Naive thymus-derived CD4-positive, alpha-beta T cell (primary cell): Measurements from ENCODE around the gene UTP14C. TPM values are rescaled to one million over a fixed set of nuclear protein-coding genes. Genes with fewer than 3 reads are reported as not detected.

Source experiments
- ATAC-seq: fragments of 150-1000 bp; cut with Tn5 transposase; 2 replicates; pipeline ENCODE4 v1.10.0; 2021; ENCODE audit warnings: mild to moderate bottlenecking, moderate library complexity
- CTCF ChIA-PET: fragments of 350-600 bp; sonication (Branson Sonifier 250); formaldehyde crosslinking; loops from one replicate; lab custom pipeline; 2021; ENCODE audit warnings: antibody characterized with exemption; lab: Charles Lee
- POLR2A ChIA-PET: fragments of 350-600 bp; sonication (Branson Sonifier 250); formaldehyde crosslinking; loops from one replicate; lab custom pipeline; 2021; ENCODE audit warnings: antibody characterized with exemption, inconsistent platforms; lab: Charles Lee
- DNase-seq, 9 donors: peaks; one replicate each; pipeline versions ENCODE4 v3.0.0 to v3.0.0-alpha.2; 2020 to 2022; ENCODE audit warnings: mixed read lengths in 1 of 9
- H3K27ac ChIP-seq: one replicate; pipeline ENCODE4 v1.7.0; 2013; ENCODE audit warnings: mild to moderate bottlenecking, low read depth, low read length, moderate library complexity
- H3K27me3 ChIP-seq, 2 donors: one replicate each; pipeline ENCODE4 v1.7.0; 2013; ENCODE audit warnings: low read length in 2 of 2, mild to moderate bottlenecking in 2 of 2, moderate library complexity in 2 of 2; ENCODE audit not compliant: control insufficient read depth in 2 of 2, insufficient read depth in 2 of 2
- H3K36me3 ChIP-seq, 3 experiments: 1 replicate in 2 of 3; 2 replicates in 1 of 3; pipeline ENCODE4 v1.7.0; 2013; ENCODE audit warnings: low read length in 3 of 3, mild to moderate bottlenecking in 3 of 3, moderate library complexity in 1 of 3; ENCODE audit not compliant: insufficient read depth in 3 of 3, control insufficient read depth in 2 of 3
- H3K4me1 ChIP-seq, 2 donors: one replicate each; pipeline ENCODE4 v1.7.0; 2013; ENCODE audit warnings: low read length in 2 of 2, mild to moderate bottlenecking in 2 of 2, moderate library complexity in 1 of 2; ENCODE audit not compliant: control insufficient read depth in 2 of 2, insufficient read depth in 2 of 2
- H3K4me3 ChIP-seq: 2 replicates; pipeline ENCODE4 v1.7.0; 2013; ENCODE audit warnings: mild to moderate bottlenecking, low read length
- H3K9me3 ChIP-seq, 3 experiments: 1 replicate in 2 of 3; 2 replicates in 1 of 3; pipeline ENCODE4 v1.7.0; 2013; ENCODE audit warnings: low read length in 3 of 3; ENCODE audit not compliant: control insufficient read depth in 2 of 3
- H3K27ac Mint-ChIP-seq, 9 donors: one replicate each; pipeline ENCODE4 v1.8.0; 2020 to 2022; ENCODE audit warnings: mixed read lengths in 9 of 9, mild to moderate bottlenecking in 8 of 9, moderate library complexity in 5 of 9, inconsistent platforms in 2 of 9
- H3K27me3 Mint-ChIP-seq, 5 donors: one replicate each; pipeline ENCODE4 v1.8.0; 2021 to 2022; ENCODE audit warnings: mixed read lengths in 5 of 5, mild to moderate bottlenecking in 1 of 5
- H3K36me3 Mint-ChIP-seq, 5 donors: one replicate each; pipeline ENCODE4 v1.8.0; 2020 to 2022; ENCODE audit warnings: mixed read lengths in 5 of 5, mild to moderate bottlenecking in 3 of 5, inconsistent platforms in 1 of 5
- H3K4me1 Mint-ChIP-seq, 7 donors: one replicate each; pipeline ENCODE4 v1.8.0; 2020 to 2022; ENCODE audit warnings: mixed read lengths in 7 of 7, mild to moderate bottlenecking in 3 of 7, inconsistent platforms in 1 of 7
- H3K4me3 Mint-ChIP-seq, 10 donors: one replicate each; pipeline ENCODE4 v1.8.0; 2020 to 2022; ENCODE audit warnings: mild to moderate bottlenecking in 10 of 10, mixed read lengths in 10 of 10, moderate library complexity in 6 of 10, inconsistent platforms in 2 of 10
- H3K9me3 Mint-ChIP-seq, 11 donors: one replicate each; pipeline ENCODE4 v1.8.0; 2020 to 2022; ENCODE audit warnings: mixed read lengths in 11 of 11, mild to moderate bottlenecking in 4 of 11, inconsistent platforms in 1 of 11, moderate library complexity in 1 of 11
- intact Hi-C, 2 donors: fragments of 100-400 bp; cut with micrococcal nuclease; formaldehyde crosslinking; loops; one replicate each; pipeline ENCODE4 v1.15.1; 2023
- polyA plus RNA-seq, 2 donors: library from polyadenylated mRNA; unstranded; fragments of 300-500 nt; fragmentation: Illumina TruSeq; gene quantifications; one replicate each; pipeline ENCODE4 v1.2.3, GENCODE V29; 2021
- total RNA-seq, 6 experiments: library from RNA in 5 of 6; stranded (reverse) in 5 of 6; gene quantifications; 1 replicate in 5 of 6; 2 replicates in 1 of 6; pipeline ENCODE4 v1.2.3 and lab custom pipeline; 2021 to 2026

UTP14C gene, protein sequence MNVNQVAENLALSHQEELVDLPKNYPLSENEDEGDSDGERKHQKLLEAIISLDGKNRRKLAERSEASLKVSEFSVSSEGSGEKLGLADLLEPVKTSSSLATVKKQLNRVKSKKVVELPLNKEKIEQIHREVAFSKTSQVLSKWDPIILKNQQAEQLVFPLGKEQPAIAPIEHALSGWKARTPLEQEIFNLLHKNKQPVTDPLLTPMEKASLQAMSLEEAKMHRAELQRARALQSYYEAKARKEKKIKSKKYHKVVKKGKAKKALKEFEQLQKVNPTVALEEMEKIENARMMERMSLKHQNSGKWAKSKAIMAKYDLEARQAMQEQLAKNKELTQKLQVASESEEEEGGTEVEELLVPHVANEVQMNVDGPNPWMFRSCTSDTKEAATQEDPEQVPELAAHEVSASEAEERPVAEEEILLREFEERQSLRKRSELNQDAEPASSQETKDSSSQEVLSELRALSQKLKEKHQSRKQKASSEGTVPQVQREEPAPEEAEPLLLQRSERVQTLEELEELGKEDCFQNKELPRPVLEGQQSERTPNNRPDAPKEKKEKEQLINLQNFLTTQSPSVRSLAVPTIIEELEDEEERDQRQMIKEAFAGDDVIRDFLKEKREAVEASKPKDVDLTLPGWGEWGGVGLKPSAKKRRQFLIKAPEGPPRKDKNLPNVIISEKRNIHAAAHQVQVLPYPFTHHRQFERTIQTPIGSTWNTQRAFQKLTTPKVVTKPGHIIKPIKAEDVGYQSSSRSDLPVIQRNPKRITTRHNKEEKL
- total RNA-seq (10 to 100 TPM in 3 of 5 experiments, 1 to 10 TPM in 2; 4.2 to 17.2 (median 12.9) TPM), polyA plus RNA-seq (1 to 10 TPM; 2.0 to 3.5 TPM), total RNA-seq (lab: John Stamatoyannopoulos, UW) (not detected)

DNA sequence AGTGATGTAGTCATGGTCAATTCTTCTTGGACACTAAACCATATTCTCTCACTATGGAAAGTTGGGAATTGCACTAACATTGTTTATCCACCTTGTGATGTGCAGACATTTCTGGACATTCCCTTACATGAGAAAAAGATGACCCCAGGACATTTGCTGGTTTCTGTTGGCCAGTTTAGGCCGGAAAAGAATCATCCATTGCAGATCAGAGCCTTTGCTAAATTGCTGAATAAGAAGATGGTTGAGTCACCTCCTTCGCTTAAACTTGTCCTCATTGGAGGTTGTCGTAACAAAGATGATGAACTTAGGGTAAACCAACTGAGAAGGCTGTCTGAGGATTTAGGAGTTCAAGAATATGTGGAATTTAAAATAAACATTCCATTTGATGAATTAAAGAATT, at the start of gene UTP14C:
Gene UTP14C, plus strand, starts transcription at position 211 of the 400 bp plus-strand sequence. CDS start 4,114 bp downstream, outside the sequence.
- H3K36me3 ChIP-seq: peaks cover 5 to 76% (median 12%) of the 10 kb centered on the region in 3 experiments
- no peak for DNase-seq
- no peak for ATAC-seq
- Mint-ChIP-seq H3K4me3 (peak within 1 kb of the TSS in 4 of 10 donors; percentile 3 to 49 (median 19)), H3K4me1 (peaks cover 5 to 63% (median 44%) of the 10 kb centered on the region in 7 donors), H3K9me3 (peaks cover 3 to 44% (median 14%) of the 10 kb centered on the region in 11 donors), H3K27ac (no peak within 1 kb of the TSS), H3K27me3 (no peaks in the 10 kb centered on the region), H3K36me3 (peaks cover 49 to 97% (median 93%) of the 10 kb centered on the region in 5 donors)
- H3K9me3 ChIP-seq: peaks cover 0 to 4% (median 0%) of the 10 kb centered on the region in 3 experiments
- no peaks in the 10 kb centered on the region for H3K4me1 ChIP-seq
- no peak within 1 kb of the TSS for H3K27ac ChIP-seq
- H3K4me3 ChIP-seq: no peak within 1 kb of the TSS
- ChIA-PET CTCF (interaction anchor here (0.6 kb wide), 1 partner anchor 65 kb away, joined by 8 read pairs; no protein-coding TSS in a partner anchor), POLR2A (no interaction called here)
- H3K27me3 ChIP-seq: no peaks in the 10 kb centered on the region
- intact Hi-C loops: no loop called here

DNA sequence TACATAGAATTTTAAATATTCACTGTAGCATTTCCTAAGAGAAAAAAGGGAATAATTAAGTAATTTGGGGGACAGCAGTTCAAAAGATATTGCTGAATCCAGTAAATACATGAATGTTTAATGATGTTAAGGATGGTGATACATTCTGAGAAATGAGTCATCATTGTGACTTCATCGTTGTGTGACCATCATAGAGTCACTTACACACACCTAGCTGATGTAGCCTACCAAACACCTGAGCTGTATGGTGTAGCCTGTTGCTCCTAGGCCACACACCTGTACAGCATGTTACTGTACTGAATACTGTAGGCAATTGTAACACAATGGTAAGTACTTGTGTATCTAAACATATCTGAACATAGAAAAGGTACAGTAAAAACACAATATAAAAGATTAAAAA, 48.1 kb upstream of the UTP14C start:
- H3K4me3 ChIP-seq: no peak overlapping the region
- Mint-ChIP-seq H3K9me3 (peaks cover 0 to 4% (median 0%) of the 10 kb centered on the region in 11 donors), H3K36me3 (no peaks in the 10 kb centered on the region), H3K4me3 (no peak overlapping the region), H3K4me1 (peaks cover 0 to 4% (median 0%) of the 10 kb centered on the region in 7 donors), H3K27ac (no peak overlapping the region), H3K27me3 (peaks cover 0 to 4% (median 0%) of the 10 kb centered on the region in 5 donors)
- ChIA-PET CTCF (interaction anchor here (1.7 kb wide), 1 partner anchor 24 kb away, joined by 6 read pairs; no protein-coding TSS in a partner anchor), POLR2A (no interaction called here)
- H3K27ac ChIP-seq: no peak overlapping the region
- H3K27me3 ChIP-seq: no peaks in the 10 kb centered on the region
- DNase-seq (no peak), ATAC-seq (no peak)
- no peaks in the 10 kb centered on the region for H3K9me3 ChIP-seq
- no peaks in the 10 kb centered on the region for H3K36me3 ChIP-seq
- no peaks in the 10 kb centered on the region for H3K4me1 ChIP-seq
- intact Hi-C loops: no loop called here

DNA sequence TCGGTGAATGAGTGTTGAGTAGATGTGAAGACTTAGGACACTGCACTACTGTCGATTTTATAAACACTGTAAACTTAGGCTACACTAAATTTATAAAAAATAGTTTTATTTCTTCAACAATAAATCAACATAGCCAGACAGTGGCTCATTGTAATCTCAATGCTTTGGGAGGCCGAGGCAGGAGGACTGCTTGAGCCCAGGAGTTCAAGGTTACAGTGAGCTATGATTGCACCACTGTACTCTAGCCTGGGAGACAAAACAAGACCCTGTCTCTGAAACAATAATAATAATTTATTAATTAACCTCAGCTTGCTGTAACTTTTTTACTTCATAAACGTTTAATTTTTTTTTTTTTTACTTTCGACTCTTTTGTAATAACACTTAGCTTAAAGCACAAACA, 47.6 kb upstream of the UTP14C start:
- Mint-ChIP-seq H3K27ac (no peak overlapping the region), H3K27me3 (peaks cover 0 to 4% (median 0%) of the 10 kb centered on the region in 5 donors)
- CTCF ChIA-PET: no interaction called here

DNA sequence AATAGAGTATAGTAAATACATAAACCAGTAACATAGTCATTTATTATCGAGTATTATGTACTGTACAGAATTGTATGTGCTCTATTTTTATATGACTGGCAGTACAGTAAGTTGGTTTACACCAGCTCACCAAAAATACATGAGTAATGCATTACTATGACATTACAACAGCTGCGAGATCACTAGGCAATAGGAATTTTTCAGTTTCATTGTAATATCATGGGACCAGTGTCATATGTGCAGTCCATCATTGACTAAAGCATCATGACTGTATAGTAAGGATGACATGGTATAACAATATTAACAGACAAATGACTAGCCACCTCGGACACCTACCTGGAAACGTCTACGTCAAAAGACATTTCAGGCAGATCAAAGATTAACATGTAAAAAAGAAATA, 46.9 kb upstream of the UTP14C start:
- H3K4me1 ChIP-seq: no peaks in the 10 kb centered on the region
- H3K36me3 ChIP-seq: no peaks in the 10 kb centered on the region
- no peak overlapping the region for H3K27ac Mint-ChIP-seq
- ChIA-PET POLR2A (no interaction called here), CTCF (no interaction called here)
- peaks cover 0 to 4% (median 0%) of the 10 kb centered on the region in 5 donors for H3K27me3 Mint-ChIP-seq
- ATAC-seq: no peak
- no peaks in the 10 kb centered on the region for H3K36me3 Mint-ChIP-seq
- no peak overlapping the region for H3K4me3 Mint-ChIP-seq
- H3K9me3 Mint-ChIP-seq: peaks cover 0 to 4% (median 0%) of the 10 kb centered on the region in 11 donors
- H3K27me3 ChIP-seq: no peaks in the 10 kb centered on the region
- H3K4me1 Mint-ChIP-seq: peaks cover 0 to 4% (median 0%) of the 10 kb centered on the region in 7 donors
- intact Hi-C loops: no loop called here
- DNase-seq: no peak
- no peaks in the 10 kb centered on the region for H3K9me3 ChIP-seq
- H3K4me3 ChIP-seq: no peak overlapping the region
- no peak overlapping the region for H3K27ac ChIP-seq

More for the DNA sequence above, 47.6 kb upstream of the UTP14C start:
- Histone ChIP-seq H3K9me3 (no peaks in the 10 kb centered on the region), H3K27me3 (no peaks in the 10 kb centered on the region), H3K36me3 (no peaks in the 10 kb centered on the region), H3K27ac (no peak overlapping the region), H3K4me3 (no peak overlapping the region), H3K4me1 (no peaks in the 10 kb centered on the region)
- Mint-ChIP-seq H3K4me3 (no peak overlapping the region), H3K36me3 (no peaks in the 10 kb centered on the region), H3K9me3 (peaks cover 0 to 4% (median 0%) of the 10 kb centered on the region in 11 donors), H3K4me1 (peaks cover 0 to 4% (median 0%) of the 10 kb centered on the region in 7 donors)
- intact Hi-C loops: no loop called here
- DNase-seq: no peak
- POLR2A ChIA-PET: no interaction called here
- no peak for ATAC-seq

DNA sequence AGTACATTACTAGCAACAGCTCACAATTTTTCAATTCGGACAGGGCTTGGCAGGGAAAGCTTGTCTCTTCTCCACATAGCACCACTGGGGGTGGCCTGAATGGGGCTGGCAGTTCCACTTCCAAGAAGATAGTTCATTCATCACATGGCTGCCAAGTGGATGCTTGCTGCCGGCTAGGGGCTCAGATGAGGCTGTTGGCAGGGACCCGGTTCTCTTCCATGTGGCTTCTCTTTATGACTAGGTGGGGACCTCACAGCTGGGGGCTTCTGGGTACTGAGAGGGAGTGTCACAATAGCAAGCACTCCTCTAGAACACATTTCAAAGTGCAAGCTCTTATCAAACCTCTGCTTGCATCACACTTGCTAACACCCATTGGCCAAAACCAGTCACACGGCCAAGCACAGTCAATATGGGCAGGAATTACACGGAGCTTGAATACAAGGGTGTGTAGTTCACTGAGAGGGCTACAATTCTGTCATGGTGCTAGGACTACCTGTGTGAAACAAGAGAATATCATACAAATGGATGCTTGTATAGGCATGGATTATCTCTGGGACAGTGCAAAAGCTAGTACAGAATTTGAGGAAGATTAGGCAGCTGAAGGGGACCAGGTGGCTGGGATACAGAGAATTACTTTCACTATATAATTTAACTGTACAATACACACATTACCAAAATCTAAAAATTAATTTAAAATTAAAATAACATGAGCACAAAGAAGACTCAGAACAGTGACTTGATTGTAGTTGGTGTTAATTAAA, 45.5 kb upstream of the UTP14C start:
- Histone ChIP-seq H3K4me3 (no peak overlapping the region), H3K27ac (no peak overlapping the region), H3K9me3 (no peaks in the 10 kb centered on the region), H3K36me3 (no peaks in the 10 kb centered on the region), H3K4me1 (no peaks in the 10 kb centered on the region), H3K27me3 (no peaks in the 10 kb centered on the region)
- H3K9me3 Mint-ChIP-seq: peaks cover 0 to 6% (median 3%) of the 10 kb centered on the region in 11 donors
- no peak overlapping the region for H3K4me3 Mint-ChIP-seq
- ChIA-PET CTCF (no interaction called here), POLR2A (interaction anchor here (0.6 kb wide), 1 partner anchor 86 kb away, joined by 3 read pairs; no protein-coding TSS in a partner anchor)
- no peak for DNase-seq
- no peak for ATAC-seq
- H3K27me3 Mint-ChIP-seq: peaks cover 0 to 4% (median 0%) of the 10 kb centered on the region in 5 donors
- peaks cover 0 to 1% (median under 1%) of the 10 kb centered on the region in 5 donors for H3K36me3 Mint-ChIP-seq
- H3K4me1 Mint-ChIP-seq: peaks cover 0 to 4% (median 0%) of the 10 kb centered on the region in 7 donors
- intact Hi-C loops: no loop called here
- H3K27ac Mint-ChIP-seq: no peak overlapping the region

DNA sequence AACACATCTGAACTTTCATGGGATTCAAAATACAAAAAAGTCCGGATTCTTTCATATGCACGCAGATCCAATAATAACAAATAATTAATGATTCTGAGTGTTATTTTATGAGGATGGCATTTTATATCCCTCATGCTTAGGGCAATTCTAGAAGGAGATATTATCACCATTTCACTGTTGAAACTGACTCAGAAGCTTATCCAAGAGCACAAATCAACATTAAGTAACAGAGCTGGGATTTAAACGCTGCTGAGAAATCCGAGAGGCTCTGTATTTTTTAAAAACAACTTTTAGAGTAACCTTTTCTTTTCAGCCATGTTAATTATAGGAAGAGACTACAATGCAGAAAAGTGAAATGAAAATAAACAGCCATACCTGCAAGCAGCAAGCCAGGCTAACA, 43.6 kb upstream of the UTP14C start:
- Mint-ChIP-seq H3K27ac (no peak overlapping the region), H3K36me3 (peaks cover 0 to 9% (median 4%) of the 10 kb centered on the region in 5 donors), H3K9me3 (peaks cover 0 to 18% (median 7%) of the 10 kb centered on the region in 11 donors), H3K4me3 (no peak overlapping the region), H3K27me3 (peaks cover 0 to 20% (median 0%) of the 10 kb centered on the region in 5 donors), H3K4me1 (peaks cover 0 to 4% (median 0%) of the 10 kb centered on the region in 7 donors)
- Histone ChIP-seq H3K9me3 (no peaks in the 10 kb centered on the region), H3K36me3 (no peaks in the 10 kb centered on the region), H3K27ac (no peak overlapping the region), H3K4me1 (no peaks in the 10 kb centered on the region), H3K4me3 (no peak overlapping the region), H3K27me3 (no peaks in the 10 kb centered on the region)
- ChIA-PET POLR2A (no interaction called here), CTCF (no interaction called here)
- intact Hi-C loops: no loop called here
- DNase-seq (no peak), ATAC-seq (no peak)
